HG03432 (cell line): ENCODE results near the gene SH2D2A.

Experiments used
- ATAC-seq: cut with Tn5 transposase; IDR thresholded peaks from one replicate; pipeline ENCODE4 v1.9.1; 2021; ENCODE audit warnings: mild to moderate bottlenecking, moderate library complexity; ENCODE audit not compliant: unreplicated experiment

SH2D2A gene

GRCh38 chr1:156816561-156817328 is at the start of gene SH2D2A:
SH2D2A (minus strand) TSS chr1:156816848; CDS start chr1:156816708, 140 bp downstream.
- peak; percentile 80 for ATAC-seq

GRCh38 chr1:156865865-156866248 is 49.2 kb upstream of the SH2D2A start:
- no peak for ATAC-seq

- no peak for ATAC-seq
Measured at GRCh38 chr1:156865258-156865657, 48.6 kb upstream of the SH2D2A start.

- no peak for ATAC-seq
Measured at GRCh38 chr1:156864796-156865195, 48.1 kb upstream of the SH2D2A start.

GRCh38 chr1:156863631-156864030 is 47.0 kb upstream of the SH2D2A start:
- no peak for ATAC-seq

- ATAC-seq, result no peak
Measured at GRCh38 chr1:156862997-156863599, 46.5 kb upstream of the SH2D2A start.

- ATAC-seq, result no peak
Measured at GRCh38 chr1:156862584-156862983, 45.9 kb upstream of the SH2D2A start.

- no peak for ATAC-seq
Measured at GRCh38 chr1:156860628-156861423, 44.2 kb upstream of the SH2D2A start, which contains the start of gene NTRK1. NTRK1 (plus strand) TSS chr1:156860865; CDS start chr1:156860935, 70 bp downstream.

- ATAC-seq, result peak; percentile 62
Measured at GRCh38 chr1:156860113-156860627, 43.5 kb upstream of the SH2D2A start.

- peak; percentile 36 for ATAC-seq
Measured at GRCh38 chr1:156859523-156860112, 43.0 kb upstream of the SH2D2A start.

- no peak for ATAC-seq
Measured at GRCh38 chr1:156858959-156859522, 42.4 kb upstream of the SH2D2A start, which contains the start of gene INSRR. INSRR (minus strand) TSS chr1:156859117; CDS start chr1:156858621, 496 bp downstream.

GRCh38 chr1:156858555-156858956 is 41.9 kb upstream of the SH2D2A start:
- no peak for ATAC-seq

GRCh38 chr1:156857532-156857931 is 40.9 kb upstream of the SH2D2A start:
- no peak for ATAC-seq

- ATAC-seq, result no peak
Measured at GRCh38 chr1:156856282-156856785, 39.7 kb upstream of the SH2D2A start.

- no peak for ATAC-seq
Measured at GRCh38 chr1:156854634-156855033, 38.0 kb upstream of the SH2D2A start.

- ATAC-seq, result no peak
Measured at GRCh38 chr1:156853761-156854160, 37.1 kb upstream of the SH2D2A start.

- ATAC-seq, result no peak
Measured at GRCh38 chr1:156852418-156852874, 35.8 kb upstream of the SH2D2A start.

GRCh38 chr1:156851779-156852417 is 35.2 kb upstream of the SH2D2A start:
- ATAC-seq, result no peak

GRCh38 chr1:156849151-156849496 is 32.5 kb upstream of the SH2D2A start:
- no peak for ATAC-seq
